Stimulated activated CD8-positive, alpha-beta memory T cell treated with anti-CD3 and anti-CD28 coated beads, Interleukin-7, amount 100 ng/mL, for 1 hour (primary cell): ENCODE results near the gene F2.

Experiments
- DNase-seq, 2 donors: peaks; one replicate each; pipeline ENCODE4 v3.0.0-alpha.2; 2020; ENCODE audit warnings: low read depth in 2 of 2

Gene F2

GRCh38 chr11:46741600-46742484 lies 22.8 kb downstream of the F2 start:
- DNase-seq: no peak

GRCh38 chr11:46743043-46743442 lies 24.0 kb downstream of the F2 start:
- DNase-seq: no peak

GRCh38 chr11:46743693-46744339 lies 24.8 kb downstream of the F2 start:
- no peak for DNase-seq

- DNase-seq: no peak
Observed at GRCh38 chr11:46745328-46745727, 26.3 kb downstream of the F2 start.

GRCh38 chr11:46745995-46746394 lies 27.0 kb downstream of the F2 start:
- no peak for DNase-seq

- DNase-seq: no peak
Observed at GRCh38 chr11:46747150-46747549, 28.1 kb downstream of the F2 start.

GRCh38 chr11:46755962-46756361 lies 36.9 kb downstream of the F2 start:
- no peak for DNase-seq

GRCh38 chr11:46759196-46759595 lies 40.2 kb downstream of the F2 start:
- no peak for DNase-seq

GRCh38 chr11:46760429-46761128 lies 41.6 kb downstream of the F2 start:
- DNase-seq: no peak

GRCh38 chr11:46761807-46762206 lies 42.8 kb downstream of the F2 start:
- DNase-seq: no peak

- DNase-seq: no peak
Observed at GRCh38 chr11:46762248-46762647, 43.2 kb downstream of the F2 start.

- DNase-seq: no peak
Observed at GRCh38 chr11:46766656-46767055, 47.6 kb downstream of the F2 start.

- DNase-seq: no peak
Observed at GRCh38 chr11:46769636-46770221, 50.7 kb downstream of the F2 start.

- DNase-seq: no peak
Observed at GRCh38 chr11:46776878-46777277, 57.9 kb downstream of the F2 start.

- no peak for DNase-seq
Observed at GRCh38 chr11:46778416-46778815, 59.4 kb downstream of the F2 start.
